IPS-NIHi7 (cell line): ENCODE measurements around the gene FFAR3.

Experiments used
- DNase-seq: peaks from one replicate; pipeline ENCODE4 v3.0.0; 2012; ENCODE audit warnings: mixed read lengths; ENCODE audit errors: extremely low spot score

The FFAR3 gene, protein sequence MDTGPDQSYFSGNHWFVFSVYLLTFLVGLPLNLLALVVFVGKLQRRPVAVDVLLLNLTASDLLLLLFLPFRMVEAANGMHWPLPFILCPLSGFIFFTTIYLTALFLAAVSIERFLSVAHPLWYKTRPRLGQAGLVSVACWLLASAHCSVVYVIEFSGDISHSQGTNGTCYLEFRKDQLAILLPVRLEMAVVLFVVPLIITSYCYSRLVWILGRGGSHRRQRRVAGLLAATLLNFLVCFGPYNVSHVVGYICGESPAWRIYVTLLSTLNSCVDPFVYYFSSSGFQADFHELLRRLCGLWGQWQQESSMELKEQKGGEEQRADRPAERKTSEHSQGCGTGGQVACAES

DNA sequence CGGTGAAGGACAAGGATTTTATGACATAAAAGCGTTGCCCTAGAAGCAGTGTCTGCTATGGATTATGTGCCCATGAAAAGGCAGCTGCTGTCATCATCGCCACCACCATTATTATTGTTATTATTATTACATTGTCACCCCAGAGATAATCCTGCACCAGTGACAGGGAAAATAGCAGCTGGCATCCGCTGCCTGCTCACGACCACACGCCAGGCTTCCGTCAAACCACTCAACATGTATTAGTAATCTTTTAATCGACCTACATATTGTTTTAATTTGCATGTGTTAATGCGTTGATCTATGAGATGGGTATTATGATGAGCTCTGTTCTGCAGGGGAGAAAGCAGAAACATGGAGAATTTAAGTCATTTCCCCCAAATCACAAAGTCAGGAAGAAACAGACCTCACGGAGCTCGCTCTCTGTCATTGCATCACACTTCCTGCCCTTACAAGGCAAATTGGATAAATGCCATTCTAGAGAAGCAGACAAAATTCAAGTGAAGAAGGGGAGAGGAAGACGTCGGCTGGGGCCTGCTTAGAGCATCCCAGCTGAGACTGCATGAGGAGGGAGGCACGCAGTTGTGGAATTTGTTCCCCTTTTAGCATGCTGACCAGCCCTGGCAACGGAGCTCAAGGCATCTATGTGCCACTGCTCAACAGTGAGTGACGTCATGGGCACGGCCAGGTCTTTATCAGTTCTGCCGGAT, at the start of gene FFAR3:
Gene FFAR3, plus strand, starts transcription at position 594 of the 707 bp plus-strand sequence. CDS start 431 bp downstream, outside the sequence.
- no peak for DNase-seq

DNA sequence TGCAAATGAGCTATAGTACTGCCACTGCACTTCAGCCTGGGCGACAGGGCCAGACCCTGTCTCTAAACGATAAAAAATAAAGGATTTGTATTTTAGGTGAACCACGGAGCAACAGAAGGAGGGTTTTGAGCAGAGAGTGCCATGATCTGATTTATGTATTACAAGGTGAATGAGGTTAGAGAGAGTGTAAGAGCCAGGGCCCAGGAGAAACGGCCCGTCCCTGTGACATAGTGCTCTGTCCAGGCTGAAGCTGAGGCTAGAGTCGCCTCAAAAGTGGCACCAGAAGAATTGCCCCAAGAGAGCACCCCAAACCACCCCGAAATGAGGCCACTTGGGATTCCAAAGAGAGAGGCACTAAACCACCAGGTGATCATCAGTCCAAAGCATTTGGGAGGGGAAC, 49.4 kb upstream of the FFAR3 start:
- DNase-seq = no peak

DNA sequence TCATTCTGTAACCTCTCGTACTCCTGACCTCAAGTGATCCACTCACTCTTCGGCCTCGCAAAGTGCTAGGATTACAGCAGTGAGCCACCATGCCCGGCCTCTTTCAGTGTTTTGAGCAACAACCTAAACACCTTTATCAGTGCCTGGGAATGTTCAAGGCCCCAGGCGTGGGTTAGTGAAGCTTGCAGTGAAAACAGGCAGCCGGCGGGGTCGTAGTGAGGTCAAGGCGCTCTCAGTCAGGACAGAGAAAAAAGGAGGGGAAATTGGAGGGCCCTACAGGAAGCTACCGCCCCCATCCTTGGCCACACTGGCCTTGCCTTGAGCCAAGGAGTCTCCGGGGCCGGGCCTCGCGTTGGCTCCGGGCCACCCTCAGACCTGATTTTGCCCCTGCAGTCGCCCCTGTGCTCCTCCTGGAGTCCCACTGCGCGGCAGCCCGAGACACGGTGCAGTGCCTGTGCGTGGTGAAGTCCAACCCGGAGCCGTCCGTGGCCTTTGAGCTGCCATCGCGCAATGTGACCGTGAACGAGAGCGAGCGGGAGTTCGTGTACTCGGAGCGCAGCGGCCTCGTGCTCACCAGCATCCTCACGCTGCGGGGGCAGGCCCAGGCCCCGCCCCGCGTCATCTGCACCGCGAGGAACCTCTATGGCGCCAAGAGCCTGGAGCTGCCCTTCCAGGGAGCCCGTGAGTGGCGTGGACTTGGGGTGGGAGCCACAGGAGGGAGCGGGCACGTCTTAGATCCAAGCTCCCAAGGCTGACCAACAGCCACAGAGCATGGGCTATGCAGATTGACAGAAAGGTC, 48.6 kb upstream of the FFAR3 start:
- DNase-seq = no peak

DNA sequence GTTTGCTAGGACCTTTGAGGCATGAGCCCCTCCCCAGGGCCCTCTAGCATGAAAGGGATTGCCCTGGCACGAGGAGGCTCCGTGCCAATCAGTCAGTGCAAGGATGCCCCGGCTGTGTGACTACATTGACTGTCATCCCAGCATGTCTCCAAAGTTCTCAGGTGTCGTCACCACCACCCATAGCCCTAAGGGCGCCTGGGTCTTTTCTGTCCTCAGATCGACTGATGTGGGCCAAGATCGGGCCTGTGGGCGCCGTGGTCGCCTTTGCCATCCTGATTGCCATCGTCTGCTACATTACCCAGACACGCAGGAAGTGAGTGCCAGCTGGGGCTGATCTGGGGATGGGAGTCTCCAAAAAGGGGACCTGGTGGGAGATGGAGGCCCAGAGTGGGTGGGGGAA, 47.9 kb upstream of the FFAR3 start:
- no peak for DNase-seq

DNA sequence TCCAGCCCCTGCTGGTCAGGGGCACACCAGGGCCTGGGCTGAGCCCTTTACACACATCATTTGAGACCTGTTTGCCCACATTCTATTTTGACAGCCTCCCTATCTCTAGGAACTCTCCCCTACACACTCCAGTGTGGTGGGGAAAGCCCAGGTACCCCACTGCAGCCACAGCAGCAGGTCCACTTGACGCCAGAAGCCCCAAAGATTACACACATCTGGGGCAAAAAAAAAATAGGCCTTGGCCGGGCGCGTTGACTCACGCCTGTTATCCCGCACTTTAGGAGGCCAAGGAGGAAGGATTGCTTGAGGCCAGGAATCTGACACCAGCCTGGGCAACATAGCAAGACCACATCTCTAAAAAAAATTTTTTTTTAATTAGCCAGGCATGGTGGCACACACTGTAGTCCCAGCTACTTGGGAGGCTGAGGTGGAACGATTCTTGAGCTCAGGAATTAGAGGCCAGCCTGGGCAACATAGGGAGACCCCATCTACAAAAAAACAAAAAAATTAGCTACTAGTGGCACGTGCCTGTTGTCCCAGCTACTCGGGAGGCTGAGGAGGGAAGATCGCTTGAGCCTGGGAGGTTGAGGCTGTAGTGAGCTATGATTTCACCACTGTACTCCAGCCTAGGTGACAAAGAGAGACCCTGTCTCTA, 47.3 kb upstream of the FFAR3 start:
- DNase-seq = no peak

DNA sequence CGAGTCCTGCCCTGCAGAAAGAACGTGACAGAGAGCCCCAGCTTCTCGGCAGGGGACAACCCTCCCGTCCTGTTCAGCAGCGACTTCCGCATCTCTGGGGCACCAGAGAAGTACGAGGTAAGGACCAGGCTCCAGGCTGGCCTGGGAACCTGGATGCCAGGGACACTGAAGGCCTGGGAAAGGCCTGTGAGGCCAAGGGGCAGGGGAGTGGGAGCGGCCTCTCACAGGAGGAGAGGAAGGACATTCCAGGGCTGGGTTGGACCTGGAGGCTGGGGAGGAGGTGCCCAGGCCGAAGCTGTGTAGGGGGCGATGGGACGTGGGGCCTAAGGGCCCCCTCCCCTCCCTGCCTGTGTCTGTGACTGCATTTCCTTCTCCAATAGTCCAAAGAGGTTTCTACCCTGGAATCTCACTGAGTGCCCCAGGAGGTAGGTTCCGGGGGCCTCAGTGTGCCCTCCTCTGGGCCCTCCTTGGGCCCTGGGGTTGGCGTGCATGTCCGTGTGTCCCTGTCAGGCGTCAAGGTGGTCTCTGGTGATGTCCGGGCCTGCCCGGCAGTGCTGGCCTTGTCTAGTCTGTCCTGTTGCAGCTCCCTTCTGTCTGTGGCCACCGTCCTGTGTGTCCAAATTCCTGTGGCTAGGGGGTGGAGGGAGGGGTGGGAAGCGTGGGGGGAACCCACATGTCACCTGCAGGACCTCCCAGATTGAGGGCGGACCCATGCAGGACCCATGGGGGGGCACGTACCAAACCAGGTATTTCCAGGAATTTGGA, 46.2 kb upstream of the FFAR3 start:
- DNase-seq = no peak

DNA sequence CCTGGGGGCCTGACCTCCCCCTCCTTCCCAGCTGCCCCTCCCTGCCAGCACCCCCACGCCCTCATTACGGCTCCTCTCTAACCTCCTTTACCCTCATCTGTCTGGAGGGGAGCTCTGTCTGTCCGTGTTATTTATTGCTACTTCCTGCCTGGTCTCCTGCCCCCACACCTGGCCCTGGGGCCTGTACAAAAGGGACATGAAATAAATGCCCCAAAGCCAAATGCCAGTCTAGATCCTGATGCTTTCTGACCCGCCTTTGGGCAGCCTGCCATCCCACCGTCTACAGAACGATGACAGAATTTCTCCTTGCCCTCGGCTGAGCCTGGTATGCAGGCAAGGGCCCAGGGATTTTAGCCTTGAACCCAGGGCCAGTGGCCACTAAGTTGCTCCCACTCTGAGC, 44.7 kb upstream of the FFAR3 start:
- no peak for DNase-seq

DNA sequence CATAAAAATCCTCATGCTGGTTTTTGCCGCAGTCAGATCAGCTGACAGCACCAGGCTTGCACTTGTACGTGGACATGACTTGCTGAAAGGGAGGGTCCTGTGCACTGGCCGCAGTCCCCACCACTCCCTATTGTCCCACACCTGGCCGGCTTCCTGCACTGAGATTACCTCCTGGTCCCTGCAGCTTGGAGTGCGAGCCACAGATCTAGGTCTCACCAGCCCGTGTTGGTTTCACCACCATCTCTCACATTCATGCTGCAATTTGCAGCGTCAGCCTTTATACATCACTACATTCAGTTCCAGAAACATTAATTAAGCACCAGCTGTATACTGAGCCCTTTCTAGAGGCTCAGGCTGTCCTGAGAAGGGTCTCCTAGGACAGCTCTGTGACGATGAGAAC, 44.2 kb upstream of the FFAR3 start:
- no peak for DNase-seq

DNA sequence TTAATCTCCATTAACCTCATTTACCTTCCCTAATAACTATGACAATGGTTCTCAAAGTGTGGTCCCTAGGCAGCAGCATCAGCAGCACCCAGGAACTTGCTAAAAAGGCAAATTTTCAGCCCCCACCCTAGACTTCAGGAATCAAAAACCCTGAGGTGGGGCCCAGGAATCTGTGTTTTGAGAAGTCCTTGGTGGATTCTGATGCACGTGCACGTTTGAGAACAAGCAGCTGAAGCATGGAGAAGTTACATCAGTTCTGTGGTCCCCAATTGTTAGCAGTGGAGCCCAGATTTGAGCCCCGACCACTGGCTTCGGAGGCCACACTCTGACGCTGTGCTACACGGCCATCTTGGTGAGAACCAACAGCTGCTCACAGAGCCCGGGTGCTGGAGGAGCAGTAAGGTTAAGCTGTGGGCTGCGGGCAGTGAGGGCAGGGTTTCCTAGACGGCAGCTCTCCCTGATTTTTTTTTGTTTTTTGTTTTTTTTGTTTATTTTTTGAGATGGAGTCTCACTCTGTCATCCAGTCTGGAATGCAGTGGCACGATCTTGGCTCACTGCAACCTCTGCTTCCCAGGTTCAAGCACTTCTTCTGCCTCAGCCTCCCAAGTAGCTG, 43.3 kb upstream of the FFAR3 start:
- no peak for DNase-seq

DNA sequence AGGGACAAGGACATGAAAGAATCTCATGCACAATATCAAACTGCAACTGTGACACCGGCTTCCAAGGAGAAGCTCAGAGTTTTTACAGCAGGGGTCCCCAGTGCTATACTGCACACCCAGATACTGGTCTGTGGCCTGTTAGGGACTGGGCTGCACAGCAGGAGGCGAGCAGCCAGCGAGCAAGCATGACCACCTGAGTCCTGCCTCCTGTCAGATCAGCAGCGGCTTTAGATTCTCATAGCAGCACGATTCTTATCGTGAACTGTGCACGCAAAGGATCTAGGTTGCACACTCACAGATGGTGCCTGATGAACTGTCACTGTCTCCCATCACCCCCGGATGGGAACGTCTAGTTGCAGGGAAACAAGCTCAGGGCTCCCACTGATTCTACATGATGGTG, 42.4 kb upstream of the FFAR3 start:
- DNase-seq = no peak

DNA sequence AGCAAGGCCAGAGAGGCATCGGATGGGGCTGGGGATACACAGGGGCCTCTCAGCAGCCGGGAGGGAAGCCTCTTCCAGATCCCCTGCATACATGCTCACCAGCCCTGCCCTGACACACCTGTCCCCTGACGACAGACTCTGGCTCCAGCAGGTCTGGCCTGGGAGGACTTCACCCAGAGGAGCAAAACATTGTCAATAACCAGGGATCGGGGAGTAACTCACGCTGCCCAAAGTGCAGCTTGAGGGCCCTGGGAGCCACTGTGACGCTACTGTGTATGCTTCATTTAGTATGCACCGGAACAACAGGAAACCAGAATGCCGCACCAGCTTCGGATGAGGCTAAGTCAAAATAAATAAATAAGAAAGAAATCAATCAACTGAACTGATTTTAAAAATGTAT, 41.7 kb upstream of the FFAR3 start:
- DNase-seq = no peak

DNA sequence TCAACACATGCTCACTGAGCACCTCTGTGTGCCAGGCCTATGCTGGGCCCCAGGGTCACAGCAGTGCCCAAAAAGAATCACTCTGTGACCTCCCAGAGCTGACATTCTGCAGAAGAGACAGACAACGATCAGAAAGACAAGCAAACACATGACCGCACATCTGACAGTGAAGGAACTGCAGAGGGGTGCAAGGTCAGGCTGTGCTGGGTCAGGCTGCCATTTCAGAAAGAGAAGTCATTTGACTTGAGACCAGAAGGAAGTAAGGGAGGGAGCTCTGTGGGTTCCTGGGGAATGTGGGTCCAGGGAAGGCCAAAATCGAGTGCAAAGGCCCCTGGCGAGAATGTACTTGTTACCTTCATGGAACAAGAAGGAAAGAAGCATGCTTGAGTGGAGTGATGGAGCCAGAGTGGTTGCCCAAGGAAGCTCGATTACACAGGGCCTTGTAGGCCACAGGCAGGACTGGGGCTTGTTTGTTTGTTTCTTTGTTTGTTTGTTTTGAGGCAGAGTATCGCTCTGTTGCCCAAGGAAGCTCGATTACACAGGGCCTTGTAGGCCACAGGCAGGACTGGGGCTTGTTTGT, 40.7 kb upstream of the FFAR3 start:
- no peak for DNase-seq

DNA sequence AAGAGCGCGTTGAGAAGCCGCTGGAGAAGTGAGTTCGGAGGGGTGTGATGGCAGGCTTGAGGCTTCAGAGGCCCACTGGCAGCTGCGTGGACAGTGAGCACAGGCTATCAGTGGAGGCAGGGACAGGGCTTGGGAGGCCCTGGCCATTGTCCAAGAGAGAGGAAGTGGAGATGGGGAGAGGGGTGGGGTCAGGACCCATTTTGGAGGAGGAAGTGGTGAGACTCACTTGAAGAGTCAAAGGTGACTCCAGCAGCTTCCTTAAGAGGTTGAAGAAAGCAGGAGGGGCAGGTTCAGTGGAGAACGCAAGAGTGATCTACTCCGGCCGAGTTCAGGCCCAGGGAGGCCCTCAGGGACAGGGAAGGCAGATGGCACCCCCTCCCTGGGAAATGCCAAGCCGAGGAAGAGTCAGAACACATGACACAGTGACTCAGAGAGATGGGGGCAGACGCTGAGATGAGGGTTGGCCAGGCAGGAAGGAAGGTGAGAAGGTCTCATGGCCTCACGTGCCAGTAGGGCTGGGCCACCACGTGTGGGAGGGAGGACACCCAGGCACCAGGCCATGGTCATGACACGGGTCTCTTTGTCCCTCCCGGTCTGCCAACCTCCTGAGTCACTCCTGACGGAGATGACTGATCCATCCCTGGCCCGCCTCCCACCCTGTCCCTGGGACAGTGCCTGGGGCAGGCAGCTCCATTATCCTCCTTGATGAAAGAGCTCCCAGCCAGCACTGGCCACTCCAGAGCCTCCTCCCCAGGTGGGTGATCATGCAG, 39.4 kb upstream of the FFAR3 start:
- DNase-seq = no peak

DNA sequence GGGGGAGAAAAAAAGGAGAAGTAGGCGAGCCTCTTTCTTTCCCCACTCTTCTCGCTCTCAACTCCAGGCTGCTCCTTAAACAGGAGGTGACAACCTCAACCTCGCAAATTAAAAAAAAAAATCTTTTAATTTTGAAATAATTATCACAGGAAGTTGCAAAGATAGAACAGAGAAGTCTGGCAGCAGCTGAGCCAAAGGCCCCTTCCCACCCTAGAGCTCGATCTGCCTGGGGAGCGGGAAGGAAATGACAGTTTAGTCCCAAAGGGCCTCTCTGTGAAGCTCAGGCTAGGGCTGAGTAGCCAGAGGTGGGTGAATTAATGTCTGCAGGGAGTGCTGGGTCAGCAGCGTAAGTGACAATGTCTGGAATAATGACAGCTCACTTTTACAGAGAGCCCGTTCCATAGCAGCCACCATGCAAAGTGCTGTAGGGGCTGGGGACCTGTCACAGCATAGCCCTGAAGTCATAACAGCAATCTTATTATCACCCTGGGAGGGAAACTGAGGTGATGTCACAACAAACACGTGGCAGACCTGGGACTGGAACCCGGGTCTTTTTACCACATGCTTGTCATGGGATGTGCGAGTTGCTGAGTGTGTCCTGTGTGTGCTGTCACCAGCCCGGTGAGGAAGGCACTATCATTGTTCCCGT, 38.1 kb upstream of the FFAR3 start:
- DNase-seq = no peak

DNA sequence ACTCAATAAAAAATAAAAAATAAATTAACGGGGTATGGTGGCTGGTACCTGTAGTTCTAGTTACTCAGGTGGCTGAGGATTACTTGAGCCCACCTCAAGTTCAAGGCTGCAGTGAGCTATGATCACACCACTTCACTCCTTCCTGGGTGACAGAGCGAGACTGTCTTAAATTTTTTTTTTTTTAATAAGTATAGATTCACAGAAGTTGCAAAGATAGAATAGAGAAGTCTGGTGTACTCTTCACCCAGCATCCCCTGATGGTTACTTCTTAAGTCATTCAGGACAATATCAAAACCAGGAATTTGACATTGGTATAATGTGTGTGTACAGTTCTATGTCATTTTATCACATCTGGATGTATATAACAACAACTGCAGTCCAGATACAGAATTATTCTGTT, 37.0 kb upstream of the FFAR3 start:
- DNase-seq = no peak

DNA sequence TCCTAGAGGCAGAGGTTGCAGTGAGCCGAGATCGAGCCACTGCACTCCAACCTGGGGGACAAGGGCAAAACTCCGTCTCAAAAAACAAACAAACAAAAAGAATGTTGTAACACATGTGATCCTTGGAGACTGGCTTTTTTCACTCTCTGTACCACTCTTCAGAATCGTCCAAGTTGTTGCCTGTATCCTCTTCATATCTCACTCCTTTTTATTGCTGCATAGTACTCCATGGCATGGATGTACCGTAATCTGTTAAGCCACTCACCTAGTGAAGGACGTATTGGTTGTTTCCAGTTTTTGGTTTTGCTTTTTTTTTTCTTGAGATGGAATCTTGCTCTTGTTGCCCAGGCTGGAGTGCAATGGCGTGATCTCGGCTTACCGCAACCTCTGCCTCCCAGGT, 36.2 kb upstream of the FFAR3 start:
- DNase-seq = no peak

DNA sequence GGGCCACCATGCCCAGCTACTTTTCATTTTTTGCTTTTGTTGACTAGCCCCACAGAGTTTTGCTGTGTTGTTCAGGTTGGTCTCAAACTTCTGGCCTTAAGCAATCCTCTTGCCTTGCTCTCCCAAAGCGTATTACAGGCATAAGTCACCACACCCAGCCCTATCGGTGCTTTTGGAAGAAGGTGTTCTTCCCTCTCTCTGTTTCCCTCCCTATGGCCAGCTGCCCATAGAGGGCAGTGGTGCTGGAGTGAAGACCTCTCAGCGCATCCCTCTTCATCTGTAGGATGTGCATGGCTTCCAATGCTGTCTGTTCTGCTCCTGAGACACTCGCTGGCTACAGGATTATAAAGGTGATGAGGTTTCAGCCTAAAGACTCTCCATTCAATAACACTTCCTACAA, 30.6 kb upstream of the FFAR3 start:
- DNase-seq = peak; percentile 69

DNA sequence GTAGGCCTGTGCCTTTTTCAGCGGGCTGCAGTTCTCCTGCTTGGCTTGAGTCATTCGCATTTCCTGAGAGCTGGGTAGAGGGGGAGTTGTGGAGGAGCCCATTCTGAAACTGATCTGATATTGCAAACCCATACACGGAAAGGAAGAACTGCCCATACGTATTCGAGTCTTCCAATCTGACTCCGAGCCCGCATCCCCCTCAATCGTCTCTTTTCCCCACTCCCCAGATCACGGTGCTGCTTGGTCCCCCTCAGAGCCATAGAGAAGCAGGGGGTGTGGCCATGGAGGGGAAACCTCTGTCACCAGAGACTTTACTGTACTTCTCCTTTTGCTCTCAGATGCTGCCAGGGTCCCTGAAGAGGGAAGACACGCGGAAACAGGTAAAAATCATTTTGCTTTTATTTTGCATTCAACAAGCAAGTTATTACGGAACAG, 29.4 kb upstream of the FFAR3 start, which contains the start of gene CD22:
Gene CD22, plus strand, starts transcription at position 337 of the 435 bp plus-strand sequence. CDS start 2,854 bp downstream, outside the sequence.
- no peak for DNase-seq

DNA sequence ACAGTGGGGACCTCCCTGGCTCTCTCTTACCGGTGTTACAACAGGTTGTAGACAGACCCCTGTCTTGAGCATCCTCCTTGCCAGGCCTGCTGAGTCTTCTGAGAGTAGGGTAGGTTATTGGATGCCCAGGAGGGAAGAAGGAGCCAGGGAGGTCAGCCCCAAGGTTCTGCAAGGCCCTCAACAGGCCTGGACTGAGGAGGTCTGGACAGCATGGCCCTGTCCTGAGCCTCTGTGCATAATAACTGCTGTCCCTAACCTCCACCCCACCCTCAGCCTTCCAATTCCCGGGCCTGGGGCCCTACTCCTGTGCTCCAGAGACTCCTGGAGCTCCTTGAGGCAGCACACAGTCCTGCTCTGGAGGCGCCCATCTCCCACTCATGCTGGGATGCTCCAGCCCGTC, 28.9 kb upstream of the FFAR3 start:
- no peak for DNase-seq
